Activated CD4-positive, alpha-beta T cell treated with anti-CD3 and anti-CD28 coated beads, Interleukin-2, amount 10 ng/mL, durations not matched to agents 7 days and 5 days (primary cell): Measurements from ENCODE around the gene SLC33A1. TPM values are rescaled to one million over a fixed set of nuclear protein-coding genes. Genes with fewer than 3 reads are reported as not detected.

Experiments used
- CTCF ChIA-PET: fragments of 350-600 bp; sonication (Branson Sonifier 250); formaldehyde crosslinking; loops from one replicate; lab custom pipeline; 2021; ENCODE audit warnings: antibody characterized with exemption; lab: Charles Lee
- POLR2A ChIA-PET: fragments of 350-600 bp; sonication (Branson Sonifier 250); formaldehyde crosslinking; loops from one replicate; lab custom pipeline; 2021; ENCODE audit warnings: antibody characterized with exemption; lab: Charles Lee
- DNase-seq: peaks from one replicate; pipeline ENCODE4 v3.0.0-alpha.2; 2020
- H3K27ac Mint-ChIP-seq: one replicate; pipeline ENCODE4 v1.8.0; 2021; ENCODE audit warnings: mild to moderate bottlenecking, moderate library complexity, mixed read lengths
- H3K27me3 Mint-ChIP-seq: one replicate; pipeline ENCODE4 v1.8.0; 2021; ENCODE audit warnings: mixed read lengths
- H3K36me3 Mint-ChIP-seq: one replicate; pipeline ENCODE4 v1.8.0; 2021; ENCODE audit warnings: low read depth, mixed read lengths
- H3K4me1 Mint-ChIP-seq: one replicate; pipeline ENCODE4 v1.8.0; 2021; ENCODE audit warnings: mixed read lengths
- H3K4me3 Mint-ChIP-seq: one replicate; pipeline ENCODE4 v1.8.0; 2021; ENCODE audit warnings: mild to moderate bottlenecking, moderate library complexity, mixed read lengths
- H3K9me3 Mint-ChIP-seq: one replicate; pipeline ENCODE4 v1.8.0; 2021; ENCODE audit warnings: mixed read lengths
- total RNA-seq, 2 experiments: library from RNA; stranded (reverse); gene quantifications; one replicate each; pipeline ENCODE4 v1.2.3, GENCODE V29; 2021

SLC33A1 gene
- total RNA-seq, 2 experiments from 2014 or later: 26.7 to 27.9 TPM

DNA sequence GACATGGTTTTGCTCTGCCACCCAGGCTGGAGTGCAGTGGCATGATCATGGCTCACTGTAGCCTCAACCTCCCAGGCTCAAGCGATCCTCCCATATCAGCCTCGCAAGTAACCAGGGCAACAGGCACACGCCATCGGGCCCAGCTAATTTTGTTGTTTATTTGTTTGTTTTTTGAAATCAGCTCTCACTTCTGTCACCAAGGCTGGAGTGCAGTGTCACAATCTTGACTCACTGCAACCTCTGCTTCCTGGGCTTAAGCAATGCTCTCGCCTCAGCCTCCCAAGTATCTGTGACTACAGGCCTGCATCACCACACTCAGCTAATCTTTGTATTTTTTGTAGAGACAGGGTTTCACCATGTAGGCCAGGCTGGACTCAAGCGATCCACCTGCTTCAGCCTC is 83.1 kb downstream of the SLC33A1 start:
- POLR2A ChIA-PET: no interaction called here
- H3K36me3 Mint-ChIP-seq: peaks cover 5% of the 10 kb centered on the region
- no peak overlapping the region for H3K4me3 Mint-ChIP-seq
- H3K9me3 Mint-ChIP-seq: peaks cover 3% of the 10 kb centered on the region
- CTCF ChIA-PET: no interaction called here
- DNase-seq: no peak
- no peaks in the 10 kb centered on the region for H3K4me1 Mint-ChIP-seq
- H3K27ac Mint-ChIP-seq: no peak overlapping the region
- H3K27me3 Mint-ChIP-seq: no peaks in the 10 kb centered on the region

Other genes with a start within 250 kb of the SLC33A1 start
- under 1 TPM; 0.37 TPM for gene PLCH1, start 109.4 kb downstream of the SLC33A1 start, total RNA-seq
- gene C3orf33, start 48.1 kb downstream of the SLC33A1 start, total RNA-seq: 1 to 10 TPM in 1 of 2 experiments, under 1 TPM in 1; 0.72 to 1.1 TPM
- 10 to 100 TPM; 92.1 to 99.2 TPM for gene GMPS, start 16.2 kb upstream of the SLC33A1 start, total RNA-seq